Neuron (in vitro differentiated cells): ENCODE data around the gene CREBBP.
A peak's percentile ranks its signal among the peaks of the same experiment; 100 is the strongest.

Experiments used
- H2AFZ ChIP-seq: one replicate; pipeline ENCODE4 v1.6.1; 2013; ENCODE audit warnings: low read depth, mild to moderate bottlenecking, inconsistent platforms, low read length, moderate library complexity
- H3K27me3 ChIP-seq: one replicate; pipeline ENCODE4 v1.6.1; 2013; ENCODE audit warnings: low read length; ENCODE audit not compliant: insufficient read depth
- H3K36me3 ChIP-seq: one replicate; pipeline ENCODE4 v1.6.1; 2013; ENCODE audit warnings: low read length; ENCODE audit not compliant: insufficient read depth
- H3K4me1 ChIP-seq: one replicate; pipeline ENCODE4 v1.6.1; 2013; ENCODE audit warnings: low read length; ENCODE audit not compliant: insufficient read depth
- H3K4me3 ChIP-seq: 2 replicates; pipeline ENCODE4 v1.5.1; 2013; ENCODE audit warnings: mild to moderate bottlenecking, low read length, moderate library complexity
- H3K9me3 ChIP-seq: one replicate; pipeline ENCODE4 v1.6.1; 2013; ENCODE audit warnings: low read length

CREBBP gene

DNA sequence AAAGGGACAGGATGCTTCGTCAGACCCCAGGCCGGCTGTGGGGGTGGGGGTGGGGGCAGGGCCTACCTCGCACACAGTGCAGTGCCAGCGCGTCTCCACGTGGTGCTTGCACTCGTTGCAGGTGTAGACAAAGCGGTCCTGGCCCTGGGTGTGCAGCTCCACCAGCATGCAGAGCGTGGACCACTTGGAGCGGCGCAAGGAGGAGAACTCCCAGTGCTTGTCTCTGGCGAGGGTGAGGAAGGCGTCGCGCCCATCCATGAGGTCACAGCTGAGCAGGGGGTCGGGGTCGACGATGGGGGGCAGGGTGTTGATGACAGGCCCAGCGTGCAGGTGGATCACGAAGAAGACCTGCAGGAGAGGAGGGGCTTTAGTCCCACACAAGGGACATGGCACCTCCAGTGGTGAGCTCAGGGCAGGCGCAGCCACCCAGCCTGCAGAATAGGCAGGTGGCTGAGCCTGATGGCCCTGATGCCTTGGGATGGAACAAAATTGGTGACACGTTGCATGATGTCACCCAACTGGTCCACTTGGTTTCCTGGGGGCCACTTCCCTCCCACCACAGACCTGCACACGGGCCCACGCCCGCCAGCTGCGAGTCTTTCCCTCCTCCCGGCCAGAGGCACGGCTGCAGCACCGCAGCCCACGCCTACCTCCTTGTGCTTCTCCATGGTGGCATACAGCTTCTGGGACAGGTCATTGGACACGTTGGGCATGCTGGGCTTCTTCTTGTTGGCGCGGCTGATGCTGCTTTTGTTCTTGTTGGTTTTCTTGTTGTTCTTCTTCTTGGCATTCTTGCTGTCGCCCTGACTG is 149.2 kb downstream of the CREBBP start:
- H3K36me3 ChIP-seq, result peaks cover 86% of the 10 kb centered on the region
- no peaks in the 10 kb centered on the region for H3K4me1 ChIP-seq
- no peaks in the 10 kb centered on the region for H3K9me3 ChIP-seq
- no peak overlapping the region for H3K4me3 ChIP-seq
- no peaks in the 10 kb centered on the region for H3K27me3 ChIP-seq
- no peak overlapping the region for H2AFZ ChIP-seq

GRCh38 chr16:3730161-3731125 is 150.1 kb downstream of the CREBBP start:
- no peak overlapping the region for H2AFZ ChIP-seq
- no peak overlapping the region for H3K4me3 ChIP-seq
- H3K36me3 ChIP-seq, result peaks cover 84% of the 10 kb centered on the region
- H3K27me3 ChIP-seq, result no peaks in the 10 kb centered on the region
- H3K9me3 ChIP-seq, result no peaks in the 10 kb centered on the region
- H3K4me1 ChIP-seq, result no peaks in the 10 kb centered on the region

GRCh38 chr16:3729161-3730112 is 151.1 kb downstream of the CREBBP start:
- Histone ChIP-seq H3K4me1 (no peaks in the 10 kb centered on the region), H2AFZ (no peak overlapping the region), H3K4me3 (no peak overlapping the region), H3K27me3 (no peaks in the 10 kb centered on the region), H3K36me3 (peaks cover 74% of the 10 kb centered on the region), H3K9me3 (no peaks in the 10 kb centered on the region)

GRCh38 chr16:3728424-3729160 is 151.9 kb downstream of the CREBBP start:
- H2AFZ ChIP-seq, result no peak overlapping the region
- no peak overlapping the region for H3K4me3 ChIP-seq
- H3K36me3 ChIP-seq, result peaks cover 69% of the 10 kb centered on the region
- no peaks in the 10 kb centered on the region for H3K4me1 ChIP-seq
- H3K9me3 ChIP-seq, result no peaks in the 10 kb centered on the region
- H3K27me3 ChIP-seq, result no peaks in the 10 kb centered on the region

DNA sequence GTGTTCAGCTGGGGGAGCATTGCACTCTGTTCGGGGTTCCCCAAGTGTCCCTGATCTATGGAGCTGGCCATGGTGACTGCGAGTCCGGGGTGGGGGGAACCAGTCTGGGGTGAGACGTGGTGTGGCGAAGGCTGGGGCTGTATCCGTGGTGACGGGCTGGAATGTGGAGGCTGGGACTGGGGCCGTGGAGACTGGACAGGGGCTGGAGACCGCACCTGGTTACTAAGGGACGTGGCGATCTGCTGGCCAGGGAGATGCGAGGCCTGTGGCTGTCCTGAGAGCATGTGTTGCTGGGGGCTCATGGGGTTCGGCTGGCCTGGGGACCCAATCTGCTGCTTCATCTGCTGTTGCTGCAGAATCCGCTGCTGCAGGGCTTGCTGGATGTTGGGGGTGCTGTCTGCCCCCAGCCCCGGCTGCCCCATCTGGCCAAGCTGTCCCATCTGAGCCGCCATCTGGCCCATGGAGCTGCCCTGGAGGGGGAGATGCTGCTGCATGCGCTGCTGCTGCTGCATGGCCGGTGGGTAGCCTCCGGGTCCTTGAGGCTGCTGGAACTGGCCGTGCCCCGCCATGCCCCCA is 152.6 kb downstream of the CREBBP start:
- Histone ChIP-seq H2AFZ (no peak overlapping the region), H3K4me1 (no peaks in the 10 kb centered on the region), H3K9me3 (no peaks in the 10 kb centered on the region), H3K27me3 (no peaks in the 10 kb centered on the region), H3K36me3 (peaks cover 66% of the 10 kb centered on the region), H3K4me3 (no peak overlapping the region)

GRCh38 chr16:3726021-3726687 is 154.4 kb downstream of the CREBBP start:
- Histone ChIP-seq H3K36me3 (peaks cover 51% of the 10 kb centered on the region), H2AFZ (no peak overlapping the region), H3K27me3 (no peaks in the 10 kb centered on the region), H3K4me1 (no peaks in the 10 kb centered on the region), H3K9me3 (no peaks in the 10 kb centered on the region), H3K4me3 (no peak overlapping the region)

DNA sequence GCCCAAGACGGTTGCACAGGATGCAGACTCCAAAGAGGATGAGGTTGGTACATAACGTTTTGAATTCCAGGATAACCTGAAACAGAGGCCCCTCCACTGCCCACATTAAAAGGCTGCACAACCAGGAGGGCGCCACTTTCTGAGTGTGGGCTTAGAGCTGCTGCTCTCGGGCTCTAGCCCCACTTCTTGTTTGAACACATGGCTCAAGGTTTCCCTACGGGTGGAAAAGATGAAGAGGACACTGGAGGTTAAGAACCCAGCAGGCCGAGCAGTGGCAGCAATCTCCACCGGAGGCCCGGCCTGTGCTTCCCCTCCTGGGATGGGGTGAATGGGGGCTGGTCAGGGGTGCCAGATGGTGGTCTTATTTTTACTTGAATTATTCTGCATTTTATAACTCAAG is 155.2 kb downstream of the CREBBP start:
- Histone ChIP-seq H3K9me3 (no peaks in the 10 kb centered on the region), H3K36me3 (peaks cover 42% of the 10 kb centered on the region), H2AFZ (no peak overlapping the region), H3K4me1 (no peaks in the 10 kb centered on the region), H3K27me3 (no peaks in the 10 kb centered on the region), H3K4me3 (no peak overlapping the region)

DNA sequence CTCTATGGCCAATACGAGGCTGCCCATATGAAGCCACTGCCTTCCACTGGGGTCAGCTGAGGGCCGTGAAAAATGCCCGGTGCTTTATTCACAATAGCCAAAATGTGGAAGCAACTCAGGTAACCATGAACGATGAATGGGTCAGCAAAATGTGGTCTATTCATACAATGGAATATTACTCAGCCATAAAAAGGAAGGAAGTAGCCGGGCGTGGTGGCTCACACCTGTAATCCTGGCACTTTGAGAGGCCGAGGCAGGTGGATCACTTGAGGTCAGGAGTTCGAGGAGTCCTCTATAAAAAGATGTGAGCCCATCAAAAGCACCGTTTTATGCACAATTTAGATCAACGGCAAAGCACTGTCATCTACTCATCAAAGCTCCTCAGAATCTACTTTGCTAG is 158.0 kb downstream of the CREBBP start:
- Histone ChIP-seq H3K4me1 (peaks cover 3% of the 10 kb centered on the region), H3K9me3 (no peaks in the 10 kb centered on the region), H3K27me3 (no peaks in the 10 kb centered on the region), H3K4me3 (no peak overlapping the region), H3K36me3 (peaks cover 15% of the 10 kb centered on the region), H2AFZ (no peak overlapping the region)

DNA sequence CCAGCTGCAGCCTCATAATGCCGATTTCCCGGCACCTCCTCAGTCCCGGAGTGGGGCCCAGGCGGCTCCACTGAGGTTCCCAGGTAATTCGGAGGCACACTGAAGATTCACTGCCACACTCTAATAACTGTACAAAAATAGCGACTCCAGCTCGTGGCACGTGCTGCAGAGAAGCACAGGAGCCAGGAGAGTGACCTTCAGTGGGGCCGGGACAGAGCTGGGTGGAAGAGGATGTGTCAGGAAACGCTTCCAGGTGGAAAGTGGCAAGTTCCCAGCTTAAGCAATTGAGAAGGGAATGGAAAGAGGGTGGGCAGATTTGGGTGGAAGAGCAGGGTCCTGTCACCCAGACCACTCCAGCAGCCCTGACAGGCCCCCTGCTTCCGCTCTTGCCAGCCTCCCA is 160.1 kb downstream of the CREBBP start:
- peaks cover 3% of the 10 kb centered on the region for H3K36me3 ChIP-seq
- no peak overlapping the region for H3K4me3 ChIP-seq
- H3K9me3 ChIP-seq, result no peaks in the 10 kb centered on the region
- H3K27me3 ChIP-seq, result no peaks in the 10 kb centered on the region
- H3K4me1 ChIP-seq, result peaks cover 14% of the 10 kb centered on the region
- H2AFZ ChIP-seq, result no peak overlapping the region

GRCh38 chr16:3718628-3719027 is 161.9 kb downstream of the CREBBP start:
- Histone ChIP-seq H3K9me3 (no peaks in the 10 kb centered on the region), H3K4me1 (peaks cover 14% of the 10 kb centered on the region), H3K36me3 (peaks cover 12% of the 10 kb centered on the region), H3K4me3 (peak overlapping the region; percentile 59), H3K27me3 (no peaks in the 10 kb centered on the region), H2AFZ (no peak overlapping the region)

DNA sequence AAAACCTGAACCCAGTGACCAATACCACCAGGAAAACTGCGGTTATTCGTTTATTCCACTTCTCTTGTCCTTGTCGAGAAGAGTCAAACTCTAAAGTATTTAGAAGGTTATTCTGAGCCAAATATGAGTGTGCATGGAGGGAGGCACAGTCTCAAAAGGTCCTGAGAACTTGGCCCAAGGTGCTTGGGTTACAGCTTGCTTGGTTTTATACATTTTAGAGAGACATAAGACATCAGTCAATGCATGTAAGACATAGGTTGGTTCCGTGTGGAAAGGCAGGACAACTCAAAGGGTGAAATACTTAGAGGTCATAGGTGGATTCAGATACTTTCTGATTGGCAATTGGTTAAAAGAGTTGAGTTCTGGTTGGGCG is 162.5 kb downstream of the CREBBP start:
- Histone ChIP-seq H3K4me3 (peak overlapping the region; percentile 59), H3K27me3 (no peaks in the 10 kb centered on the region), H2AFZ (peak overlapping the region; percentile 74), H3K9me3 (no peaks in the 10 kb centered on the region), H3K4me1 (peaks cover 14% of the 10 kb centered on the region), H3K36me3 (peaks cover 18% of the 10 kb centered on the region)
